Mesenchymal stem cell (in vitro differentiated cells and primary cell): Measurements from ENCODE around the gene INS.
A peak's percentile ranks its signal among the peaks of the same experiment; 100 is the strongest.
"Not testable (repeated sequence)": the region's sequence is repeated elsewhere in the genome, so short reads cannot be mapped to it uniquely, and the experiment has no call there.

ENCODE experiments used
- DNase-seq: peaks from one replicate; pipeline ENCODE4 v3.0.0-alpha.2; 2013
- H2AFZ ChIP-seq: one replicate; pipeline ENCODE4 v1.6.1; 2013; ENCODE audit warnings: low read depth, mild to moderate bottlenecking, control low read depth, inconsistent platforms, low read length, moderate library complexity
- H2AK5ac ChIP-seq: 2 replicates; pipeline ENCODE4 v1.6.1; 2013; ENCODE audit warnings: low read length, moderate library complexity, mild to moderate bottlenecking, inconsistent platforms; ENCODE audit not compliant: severe bottlenecking
- H2BK120ac ChIP-seq: one replicate; pipeline ENCODE4 v1.6.1; 2013; ENCODE audit warnings: low read depth, mild to moderate bottlenecking, inconsistent platforms, low read length, moderate library complexity
- H2BK12ac ChIP-seq, 2 experiments: one replicate each; pipeline ENCODE4 v1.6.1; 2013; ENCODE audit warnings: inconsistent platforms in 2 of 2, low read length in 2 of 2, mild to moderate bottlenecking in 2 of 2, moderate library complexity in 2 of 2, control low read depth in 1 of 2
- H2BK15ac ChIP-seq: one replicate; pipeline ENCODE4 v1.6.1; 2013; ENCODE audit warnings: mild to moderate bottlenecking, low read depth, inconsistent platforms; ENCODE audit not compliant: poor library complexity, severe bottlenecking
- H2BK5ac ChIP-seq: 2 replicates; pipeline ENCODE4 v1.6.1; 2013; ENCODE audit warnings: low read depth, mild to moderate bottlenecking, low read length, control low read depth, inconsistent platforms; ENCODE audit not compliant: poor library complexity, severe bottlenecking
- H3K14ac ChIP-seq, 2 experiments: one replicate each; pipeline ENCODE4 v1.6.1; 2013; ENCODE audit warnings: inconsistent platforms in 2 of 2, low read length in 2 of 2, control low read depth in 1 of 2, mild to moderate bottlenecking in 1 of 2, moderate library complexity in 1 of 2
- H3K18ac ChIP-seq, 2 experiments: one replicate each; pipeline ENCODE4 v1.6.1; 2013; ENCODE audit warnings: inconsistent platforms in 2 of 2, low read length in 2 of 2, control low read depth in 1 of 2, low read depth in 1 of 2, mild to moderate bottlenecking in 1 of 2
- H3K23ac ChIP-seq, 2 experiments: one replicate each; pipeline ENCODE4 v1.6.1; 2013; ENCODE audit warnings: inconsistent platforms in 2 of 2, low read length in 2 of 2, mild to moderate bottlenecking in 2 of 2, moderate library complexity in 2 of 2, control low read depth in 1 of 2
- H3K27ac ChIP-seq: 2 replicates; pipeline ENCODE4 v1.5.1; 2013; ENCODE audit warnings: mild to moderate bottlenecking, moderate library complexity, low read length, control low read depth, inconsistent platforms; ENCODE audit not compliant: poor library complexity, severe bottlenecking
- H3K27me3 ChIP-seq, 2 experiments: 2 replicates each; pipeline versions ENCODE4 v1.6.1 to v1.7.0; 2013; ENCODE audit warnings: low read length in 2 of 2, mild to moderate bottlenecking in 2 of 2, moderate library complexity in 2 of 2, control low read depth in 1 of 2, inconsistent platforms in 1 of 2; ENCODE audit not compliant: control insufficient read depth in 1 of 2, insufficient read depth in 1 of 2
- H3K36me3 ChIP-seq, 2 experiments: 2 replicates each; pipeline versions ENCODE4 v1.6.1 to v1.7.0; 2013; ENCODE audit warnings: low read length in 2 of 2, control low read depth in 1 of 2, inconsistent platforms in 1 of 2, low read depth in 1 of 2, mild to moderate bottlenecking in 1 of 2; ENCODE audit not compliant: insufficient read depth in 2 of 2, control insufficient read depth in 1 of 2
- H3K4ac ChIP-seq, 2 experiments: one replicate each; pipeline ENCODE4 v1.6.1; 2013; ENCODE audit warnings: inconsistent platforms in 2 of 2, low read length in 2 of 2, mild to moderate bottlenecking in 2 of 2, moderate library complexity in 2 of 2, control low read depth in 1 of 2, low read depth in 1 of 2
- H3K4me1 ChIP-seq: 2 replicates; pipeline ENCODE4 v1.6.1; 2013; ENCODE audit warnings: low read depth, low read length, control low read depth; ENCODE audit not compliant: control insufficient read depth, insufficient read depth
- H3K4me2 ChIP-seq: 2 replicates; pipeline ENCODE4 v1.6.1; 2013; ENCODE audit warnings: low read length, mild to moderate bottlenecking, inconsistent platforms; ENCODE audit not compliant: poor library complexity, severe bottlenecking
- H3K4me3 ChIP-seq, 2 experiments: 2 replicates each; pipeline versions ENCODE4 v1.5.1 to v1.7.0; 2013; ENCODE audit warnings: low read length in 2 of 2, mild to moderate bottlenecking in 2 of 2, control low read depth in 1 of 2, low read depth in 1 of 2; ENCODE audit not compliant: insufficient read depth in 1 of 2
- H3K79me1 ChIP-seq: replicated peaks from 2 replicates; pipeline ENCODE4 v1.6.1; 2013; ENCODE audit warnings: mild to moderate bottlenecking, control low read depth, low read length, inconsistent platforms; ENCODE audit not compliant: poor library complexity, severe bottlenecking
- H3K9ac ChIP-seq: 2 replicates; pipeline ENCODE4 v1.7.0; 2013; ENCODE audit warnings: mild to moderate bottlenecking, low read length, moderate library complexity
- H3K9me3 ChIP-seq: 2 replicates; pipeline ENCODE4 v1.7.0; 2013; ENCODE audit warnings: mild to moderate bottlenecking, low read length; ENCODE audit not compliant: control insufficient read depth
- H4K8ac ChIP-seq: one replicate; pipeline ENCODE4 v1.6.1; 2013; ENCODE audit warnings: inconsistent platforms, mild to moderate bottlenecking, low read length, moderate library complexity
- H4K91ac ChIP-seq: one replicate; pipeline ENCODE4 v1.6.1; 2013; ENCODE audit warnings: mild to moderate bottlenecking, low read length, inconsistent platforms
- WGBS: methylation state at CpG from one replicate; pipeline ENCODE4 v1.1.7; 2013; ENCODE audit warnings: mixed read lengths; 5-methylcytosine and 5-hydroxymethylcytosine counted together

INS gene

GRCh38 chr11:2178055-2178773 lies 17.2 kb upstream of the INS start:
- H2BK12ac ChIP-seq, H2BK120ac ChIP-seq, H3K9me3 ChIP-seq, H3K4me3 ChIP-seq, H2BK15ac ChIP-seq, H3K36me3 ChIP-seq, H3K4ac ChIP-seq, H3K23ac ChIP-seq, H3K79me1 ChIP-seq, H2BK5ac ChIP-seq, H3K14ac ChIP-seq, H3K9ac ChIP-seq, H2AFZ ChIP-seq, DNase-seq, H3K27ac ChIP-seq, H3K4me2 ChIP-seq, H3K18ac ChIP-seq, H4K8ac ChIP-seq, H2AK5ac ChIP-seq: not testable (repeated sequence)
- peak overlapping the region; percentile 11 for H4K91ac ChIP-seq
- H3K27me3 ChIP-seq: peaks cover 0 to 63% of the 10 kb centered on the region in 2 experiments
- H3K4me1 ChIP-seq: peaks cover 46% of the 10 kb centered on the region
- WGBS: 82% methylated on average over 10 of the region's 16 CpGs

GRCh38 chr11:2177076-2177475 lies 16.1 kb upstream of the INS start:
- no peaks in the 10 kb centered on the region for H3K9me3 ChIP-seq
- no peak overlapping the region for H3K9ac ChIP-seq
- no peak overlapping the region for H3K4ac ChIP-seq
- peaks cover 0 to 57% of the 10 kb centered on the region in 2 experiments for H3K27me3 ChIP-seq
- no peak overlapping the region for H2AK5ac ChIP-seq
- no peak overlapping the region for H3K18ac ChIP-seq
- 85% methylated on average over 15 of the region's 18 CpGs for WGBS
- H3K36me3 ChIP-seq: no peaks in the 10 kb centered on the region
- peak overlapping the region in 1 of 2 experiments; percentile 4 for H3K4me3 ChIP-seq
- peaks cover 46% of the 10 kb centered on the region for H3K4me1 ChIP-seq
- no peak overlapping the region for H2BK5ac ChIP-seq
- H2BK12ac ChIP-seq: no peak overlapping the region
- H4K91ac ChIP-seq: no peak overlapping the region
- H3K14ac ChIP-seq: no peak overlapping the region
- H3K23ac ChIP-seq: no peak overlapping the region
- H4K8ac ChIP-seq: no peak overlapping the region
- H3K27ac ChIP-seq: no peak overlapping the region
- no peak overlapping the region for H2AFZ ChIP-seq
- DNase-seq: no peak
- H2BK120ac ChIP-seq: no peak overlapping the region
- no peaks in the 10 kb centered on the region for H3K79me1 ChIP-seq
- no peak overlapping the region for H2BK15ac ChIP-seq
- H3K4me2 ChIP-seq: no peak overlapping the region

DNA sequence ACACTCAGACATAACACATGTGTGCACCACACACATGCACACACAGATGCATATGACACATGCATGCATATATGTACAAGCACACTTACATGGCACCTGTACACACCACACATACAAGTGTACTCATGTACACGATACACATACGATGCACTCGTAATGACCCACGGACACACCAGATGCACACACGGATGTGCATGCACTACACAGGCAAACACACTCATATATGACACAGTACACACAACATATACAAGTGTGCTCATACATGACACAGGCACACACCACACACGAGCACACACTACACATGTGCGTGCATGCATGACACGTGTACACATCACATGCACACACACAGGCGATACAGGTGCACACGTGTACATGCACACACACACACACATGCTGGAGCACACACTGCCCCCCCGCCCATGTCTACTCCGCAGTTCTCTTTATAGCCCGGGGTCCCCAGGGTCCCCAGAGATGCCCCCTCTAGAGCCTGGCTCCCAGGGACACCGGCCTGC lies 15.4 kb upstream of the INS start:
- Histone ChIP-seq H3K27ac (no peak overlapping the region), H2BK120ac (no peak overlapping the region), H3K4me1 (peaks cover 46% of the 10 kb centered on the region), H2AFZ (no peak overlapping the region), H3K9me3 (no peaks in the 10 kb centered on the region), H3K4me2 (no peak overlapping the region), H3K9ac (no peak overlapping the region), H2AK5ac (no peak overlapping the region), H2BK12ac (no peak overlapping the region), H3K36me3 (no peaks in the 10 kb centered on the region), H3K18ac (no peak overlapping the region), H2BK5ac (no peak overlapping the region), H3K14ac (no peak overlapping the region), H2BK15ac (no peak overlapping the region), H3K79me1 (no peaks in the 10 kb centered on the region), H3K23ac (no peak overlapping the region), H4K8ac (no peak overlapping the region), H3K27me3 (peaks cover 0 to 51% of the 10 kb centered on the region in 2 experiments), H3K4me3 (no peak overlapping the region), H3K4ac (no peak overlapping the region), H4K91ac (no peak overlapping the region)
- 96% methylated on average over 14 of the region's 14 CpGs for WGBS
- no peak for DNase-seq

GRCh38 chr11:2175659-2176058 lies 14.7 kb upstream of the INS start:
- no peak overlapping the region for H4K91ac ChIP-seq
- no peak overlapping the region for H2BK12ac ChIP-seq
- no peak overlapping the region for H3K4ac ChIP-seq
- H3K27ac ChIP-seq: peak overlapping the region; percentile 17
- no peak overlapping the region for H2BK5ac ChIP-seq
- no peak overlapping the region for H2BK120ac ChIP-seq
- no peak overlapping the region for H2AK5ac ChIP-seq
- no peak overlapping the region for H2AFZ ChIP-seq
- no peak for DNase-seq
- no peak overlapping the region for H3K4me3 ChIP-seq
- H4K8ac ChIP-seq: no peak overlapping the region
- H3K4me1 ChIP-seq: peaks cover 41% of the 10 kb centered on the region
- H3K4me2 ChIP-seq: no peak overlapping the region
- H3K9ac ChIP-seq: no peak overlapping the region
- no peaks in the 10 kb centered on the region for H3K79me1 ChIP-seq
- H3K14ac ChIP-seq: no peak overlapping the region
- peak overlapping the region; percentile 1 for H2BK15ac ChIP-seq
- H3K23ac ChIP-seq: no peak overlapping the region
- H3K27me3 ChIP-seq: peaks cover 0 to 50% of the 10 kb centered on the region in 2 experiments
- H3K18ac ChIP-seq: no peak overlapping the region
- H3K9me3 ChIP-seq: no peaks in the 10 kb centered on the region
- no peaks in the 10 kb centered on the region for H3K36me3 ChIP-seq
- 58% methylated on average over 13 of the region's 13 CpGs for WGBS
